ENCODE results near the gene GTPBP4. TPM values are rescaled to one million over a fixed set of nuclear protein-coding genes. Genes with fewer than 3 reads are reported as not detected.
A peak's percentile ranks its signal among the peaks of the same experiment; 100 is the strongest.
"Not testable (repeated sequence)": the region's sequence is repeated elsewhere in the genome, so short reads cannot be mapped to it uniquely, and the experiment has no call there.

GTPBP4 gene
- total RNA-seq, 1 donor from 2014 or later: 9.3 TPM

GRCh38 chr10:988667-989545, 672 bp downstream of the GTPBP4 start:
- ATAC-seq (no peak), DNase-seq (ENCODE audit: low spot score) (peak; percentile 41)

- no peak for ATAC-seq
- DNase-seq (ENCODE audit: low spot score): peak; percentile 10
These were observed 2.6 kb downstream of the GTPBP4 start for GRCh38 chr10:990808-991207.

- no peak for DNase-seq (ENCODE audit: low spot score)
- no peak for ATAC-seq
These were observed 4.2 kb downstream of the GTPBP4 start for GRCh38 chr10:992467-992866.

GRCh38 chr10:992871-993270, 4.6 kb downstream of the GTPBP4 start:
- no peak for ATAC-seq
- DNase-seq (ENCODE audit: low spot score): peak; percentile 0

GRCh38 chr10:994836-995558, 6.8 kb downstream of the GTPBP4 start:
- ATAC-seq (no peak), DNase-seq (ENCODE audit: low spot score) (peak; percentile 15)

- DNase-seq (ENCODE audit: low spot score) (peak; percentile 35), ATAC-seq (no peak)
These were observed 7.3 kb downstream of the GTPBP4 start for GRCh38 chr10:995559-995926.

GRCh38 chr10:996031-996430, 7.8 kb downstream of the GTPBP4 start:
- DNase-seq (ENCODE audit: low spot score): peak; percentile 16
- no peak for ATAC-seq

- DNase-seq (ENCODE audit: low spot score) (peak; percentile 18), ATAC-seq (no peak)
These were observed 9.2 kb downstream of the GTPBP4 start for GRCh38 chr10:997266-998022.

GRCh38 chr10:1002425-1003006, 14.3 kb downstream of the GTPBP4 start:
- DNase-seq (ENCODE audit: low spot score): no peak

GRCh38 chr10:1003884-1004670, 15.8 kb downstream of the GTPBP4 start:
- ATAC-seq: no peak
- peak; percentile 31 for DNase-seq (ENCODE audit: low spot score)

More at GRCh38 chr10:1002425-1003006, 14.3 kb downstream of the GTPBP4 start:
- ATAC-seq: no peak

GRCh38 chr10:1006573-1006972, 18.3 kb downstream of the GTPBP4 start:
- ATAC-seq: no peak
- DNase-seq (ENCODE audit: low spot score): no peak

- DNase-seq (ENCODE audit: low spot score): peak; percentile 18
- no peak for ATAC-seq
These were observed 19.3 kb downstream of the GTPBP4 start for GRCh38 chr10:1007583-1007982.

GRCh38 chr10:1009071-1009494, 20.8 kb downstream of the GTPBP4 start:
- ATAC-seq (no peak), DNase-seq (ENCODE audit: low spot score) (peak; percentile 37)

- DNase-seq (ENCODE audit: low spot score); ATAC-seq: not testable (repeated sequence)
These were observed 21.7 kb downstream of the GTPBP4 start for GRCh38 chr10:1009947-1010346.

GRCh38 chr10:1010703-1011102, 22.5 kb downstream of the GTPBP4 start:
- ATAC-seq (no peak), DNase-seq (ENCODE audit: low spot score) (peak; percentile 21)

GRCh38 chr10:1011696-1012095, 23.5 kb downstream of the GTPBP4 start:
- DNase-seq (ENCODE audit: low spot score): peak; percentile 38
- no peak for ATAC-seq

GRCh38 chr10:1015688-1016087, 27.5 kb downstream of the GTPBP4 start:
- ATAC-seq (no peak), DNase-seq (ENCODE audit: low spot score) (no peak)

- ATAC-seq: no peak
- DNase-seq (ENCODE audit: low spot score): peak; percentile 27
These were observed 31.1 kb downstream of the GTPBP4 start for GRCh38 chr10:1019362-1019761.

GRCh38 chr10:1020460-1020859, 32.2 kb downstream of the GTPBP4 start:
- peak; percentile 43 for DNase-seq (ENCODE audit: low spot score)
- peak; percentile 87 for ATAC-seq

- ATAC-seq (no peak), DNase-seq (ENCODE audit: low spot score) (peak; percentile 40)
These were observed 32.7 kb downstream of the GTPBP4 start for GRCh38 chr10:1020958-1021357.
